CD14-positive monocyte (primary cell): ENCODE results near the gene CLEC2D. TPM values are rescaled to one million over a fixed set of nuclear protein-coding genes. Genes with fewer than 3 reads are reported as not detected.
A peak's percentile ranks its signal among the peaks of the same experiment; 100 is the strongest.

ENCODE experiments used
- DNase-seq, 3 donors: peaks; one replicate each; pipeline ENCODE4 v3.0.0-alpha.2; 2011 to 2022
- H2AFZ ChIP-seq: 2 replicates; pipeline ENCODE4 v1.6.0; 2012; ENCODE audit warnings: mild to moderate bottlenecking, low read depth, low read length, inconsistent platforms; ENCODE audit not compliant: insufficient read depth, poor library complexity, severe bottlenecking
- H3K27ac ChIP-seq, 2 donors: 1 replicate in 1 of 2; 2 replicates in 1 of 2; pipeline ENCODE4 v1.5.1; 2012 to 2013; ENCODE audit warnings: low read length in 2 of 2, control low read depth in 1 of 2, inconsistent platforms in 1 of 2, low read depth in 1 of 2, mild to moderate bottlenecking in 1 of 2
- H3K27me3 ChIP-seq, 2 donors: one replicate each; pipeline versions ENCODE4 v1.6.0 to v1.6.1; 2011 to 2013; ENCODE audit warnings: low read length in 2 of 2; ENCODE audit not compliant: control insufficient read depth in 2 of 2, insufficient read depth in 2 of 2
- H3K36me3 ChIP-seq, 2 donors: replicated peaks in 1 of 2; 1 replicate in 1 of 2; 2 replicates in 1 of 2; pipeline versions ENCODE4 v1.5.1 to v1.6.1; 2012 to 2013; ENCODE audit warnings: low read length in 2 of 2, control low read depth in 1 of 2, inconsistent platforms in 1 of 2, mild to moderate bottlenecking in 1 of 2; ENCODE audit not compliant: insufficient read depth in 2 of 2, control insufficient read depth in 1 of 2
- H3K4me1 ChIP-seq, 2 donors: 1 replicate in 1 of 2; 2 replicates in 1 of 2; pipeline versions ENCODE4 v1.5.1 to v1.6.1; 2012 to 2013; ENCODE audit warnings: low read length in 2 of 2, control low read depth in 1 of 2, inconsistent platforms in 1 of 2, mild to moderate bottlenecking in 1 of 2, moderate library complexity in 1 of 2; ENCODE audit not compliant: insufficient read depth in 2 of 2, control insufficient read depth in 1 of 2
- H3K4me2 ChIP-seq: replicated peaks from 2 replicates; pipeline ENCODE3; 2012; ENCODE audit warnings: low read length, moderate library complexity, mild to moderate bottlenecking; ENCODE audit not compliant: poor library complexity, severe bottlenecking; ENCODE audit errors: extremely low read depth
- H3K4me3 ChIP-seq, 3 experiments: fragments of 200-600 bp in 1 of 3; sonication (generic) in 1 of 3; replicated peaks in 1 of 3; 1 replicate in 2 of 3; 2 replicates in 1 of 3; pipeline ENCODE4 v1.5.1; 2011 to 2013; ENCODE audit warnings: low read length in 3 of 3, mild to moderate bottlenecking in 3 of 3, control low read depth in 2 of 3, low read depth in 2 of 3, inconsistent platforms in 1 of 3, moderate library complexity in 1 of 3
- H3K79me2 ChIP-seq: 2 replicates; pipeline ENCODE4 v1.6.0; 2012; ENCODE audit warnings: mild to moderate bottlenecking, control low read depth, inconsistent platforms, low read length, moderate library complexity; ENCODE audit not compliant: insufficient read depth
- H3K9ac ChIP-seq: 2 replicates; pipeline ENCODE4 v1.6.0; 2017; ENCODE audit warnings: low read length, mild to moderate bottlenecking; ENCODE audit not compliant: insufficient read depth, poor library complexity, severe bottlenecking
- H3K9me3 ChIP-seq, 2 donors: replicated peaks in 1 of 2; 1 replicate in 1 of 2; 2 replicates in 1 of 2; pipeline versions ENCODE4 v1.5.1 to v1.6.1; 2012 to 2013; ENCODE audit warnings: low read length in 2 of 2, control low read depth in 1 of 2; ENCODE audit not compliant: control insufficient read depth in 1 of 2, insufficient read depth in 1 of 2
- H4K20me1 ChIP-seq: 2 replicates; pipeline ENCODE4 v1.6.0; 2012; ENCODE audit warnings: mild to moderate bottlenecking, low read length, control low read depth, moderate library complexity; ENCODE audit not compliant: insufficient read depth
- H3K27ac Mint-ChIP-seq, 7 donors: one replicate each; pipeline ENCODE4 v1.8.0; 2020; ENCODE audit warnings: mild to moderate bottlenecking in 7 of 7, mixed read lengths in 7 of 7, moderate library complexity in 6 of 7, inconsistent platforms in 2 of 7
- H3K27me3 Mint-ChIP-seq, 3 donors: one replicate each; pipeline ENCODE4 v1.8.0; 2021 to 2022; ENCODE audit warnings: low read depth in 3 of 3, mild to moderate bottlenecking in 3 of 3, mixed read lengths in 3 of 3, moderate library complexity in 3 of 3, inconsistent platforms in 1 of 3
- H3K36me3 Mint-ChIP-seq, 2 donors: one replicate each; pipeline ENCODE4 v1.8.0; 2020; ENCODE audit warnings: mixed read lengths in 2 of 2, inconsistent platforms in 1 of 2, mild to moderate bottlenecking in 1 of 2
- H3K4me1 Mint-ChIP-seq: one replicate; pipeline ENCODE4 v1.8.0; 2020; ENCODE audit warnings: mild to moderate bottlenecking, mixed read lengths
- H3K4me3 Mint-ChIP-seq, 2 donors: one replicate each; pipeline ENCODE4 v1.8.0; 2020; ENCODE audit warnings: mild to moderate bottlenecking in 2 of 2, mixed read lengths in 2 of 2, moderate library complexity in 1 of 2
- H3K9me3 Mint-ChIP-seq, 7 donors: one replicate each; pipeline ENCODE4 v1.8.0; 2020 to 2022; ENCODE audit warnings: mixed read lengths in 7 of 7, mild to moderate bottlenecking in 6 of 7, moderate library complexity in 6 of 7, inconsistent platforms in 2 of 7
- WGBS: methylation state at CpG from one replicate; pipeline ENCODE4 v1.1.5; 2013; ENCODE audit warnings: missing lambda C conversion rate; ENCODE audit not compliant: insufficient coverage; 5-methylcytosine and 5-hydroxymethylcytosine counted together
- intact Hi-C, 2 donors: fragments of 100-400 bp; cut with micrococcal nuclease; formaldehyde crosslinking; loops; one replicate each; pipeline versions ENCODE4 v1.15.0 to v1.15.1; 2023
- polyA plus RNA-seq, 3 donors: library from polyadenylated mRNA; depleted of rRNA in 1 of 3; unstranded in 2 of 3; stranded (reverse) in 1 of 3; fragments of 300-500 nt in 2 of 3; fragments of >200 nt in 1 of 3; fragmentation: Illumina TruSeq in 2 of 3; gene quantifications; 1 replicate in 2 of 3; 2 replicates in 1 of 3; pipeline ENCODE4 v1.2.3, GENCODE V29; 2012 to 2021
- small RNA-seq: library from RNA; depleted of rRNA; stranded (forward); fragments of <200 nt; gene quantifications from one replicate; pipeline ENCODE3, GENCODE V24; 2012; ENCODE audit warnings: low read depth; ENCODE audit not compliant: insufficient read length
- TF ChIP-seq, protein P1 (sequence below): fragments of 200-600 bp; IDR thresholded peaks from one replicate; pipeline ENCODE4 v1.8.0; 2022; ENCODE audit warnings: antibody characterized with exemption, mild to moderate bottlenecking

CLEC2D gene
- polyA plus RNA-seq, 3 donors: 2.5 to 26.9 (median 3.9) TPM

DNA sequence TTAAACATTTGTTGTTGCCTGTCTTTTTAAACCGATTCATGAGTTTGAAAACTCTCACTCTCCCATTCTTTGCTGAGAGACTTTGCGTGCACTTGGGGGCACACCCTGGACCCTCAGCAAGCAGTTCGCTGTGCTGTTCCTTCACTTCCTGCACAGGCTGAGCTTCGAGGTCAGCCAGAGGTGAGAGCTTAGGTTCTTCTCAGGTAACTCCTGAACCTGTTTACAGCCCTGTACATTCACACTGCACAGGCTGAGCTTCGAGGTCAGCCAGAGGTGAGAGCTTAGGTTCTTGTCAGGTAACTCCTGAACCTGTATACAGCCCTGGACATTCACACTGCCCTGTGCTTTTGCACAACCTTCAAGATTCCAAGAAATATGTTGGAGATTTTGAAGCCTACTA, 73.1 kb downstream of the CLEC2D start:
- Mint-ChIP-seq H3K27ac (peak overlapping the region in 4 of 7 donors; percentile 28 to 80 (median 52)), H3K27me3 (peaks cover 0 to 1% (median 0%) of the 10 kb centered on the region in 3 donors), H3K4me1 (peaks cover 42% of the 10 kb centered on the region), H3K4me3 (no peak overlapping the region), H3K36me3 (peaks cover 0 to 3% of the 10 kb centered on the region in 2 donors), H3K9me3 (peaks cover 0 to 2% (median 0%) of the 10 kb centered on the region in 7 donors)
- Histone ChIP-seq H3K4me2 (peak overlapping the region; percentile 21), H3K9me3 (no peaks in the 10 kb centered on the region), H3K27me3 (no peaks in the 10 kb centered on the region), H2AFZ (no peak overlapping the region), H3K27ac (no peak overlapping the region), H3K9ac (no peak overlapping the region), H3K4me3 (no peak overlapping the region), H4K20me1 (no peaks in the 10 kb centered on the region), H3K79me2 (peaks cover 6% of the 10 kb centered on the region), H3K36me3 (no peaks in the 10 kb centered on the region), H3K4me1 (peaks cover 30 to 37% of the 10 kb centered on the region in 2 donors)
- no peak for DNase-seq
- intact Hi-C loops: loop anchor here in 1 of 2 donors (10.0 kb wide), 2 partner anchors 182 to 462 kb away; no protein-coding TSS in a partner anchor
- TF ChIP-seq, protein P1, sequence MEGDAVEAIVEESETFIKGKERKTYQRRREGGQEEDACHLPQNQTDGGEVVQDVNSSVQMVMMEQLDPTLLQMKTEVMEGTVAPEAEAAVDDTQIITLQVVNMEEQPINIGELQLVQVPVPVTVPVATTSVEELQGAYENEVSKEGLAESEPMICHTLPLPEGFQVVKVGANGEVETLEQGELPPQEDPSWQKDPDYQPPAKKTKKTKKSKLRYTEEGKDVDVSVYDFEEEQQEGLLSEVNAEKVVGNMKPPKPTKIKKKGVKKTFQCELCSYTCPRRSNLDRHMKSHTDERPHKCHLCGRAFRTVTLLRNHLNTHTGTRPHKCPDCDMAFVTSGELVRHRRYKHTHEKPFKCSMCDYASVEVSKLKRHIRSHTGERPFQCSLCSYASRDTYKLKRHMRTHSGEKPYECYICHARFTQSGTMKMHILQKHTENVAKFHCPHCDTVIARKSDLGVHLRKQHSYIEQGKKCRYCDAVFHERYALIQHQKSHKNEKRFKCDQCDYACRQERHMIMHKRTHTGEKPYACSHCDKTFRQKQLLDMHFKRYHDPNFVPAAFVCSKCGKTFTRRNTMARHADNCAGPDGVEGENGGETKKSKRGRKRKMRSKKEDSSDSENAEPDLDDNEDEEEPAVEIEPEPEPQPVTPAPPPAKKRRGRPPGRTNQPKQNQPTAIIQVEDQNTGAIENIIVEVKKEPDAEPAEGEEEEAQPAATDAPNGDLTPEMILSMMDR: no peak
- WGBS: 64% methylated on average over 4 of the region's 5 CpGs

DNA sequence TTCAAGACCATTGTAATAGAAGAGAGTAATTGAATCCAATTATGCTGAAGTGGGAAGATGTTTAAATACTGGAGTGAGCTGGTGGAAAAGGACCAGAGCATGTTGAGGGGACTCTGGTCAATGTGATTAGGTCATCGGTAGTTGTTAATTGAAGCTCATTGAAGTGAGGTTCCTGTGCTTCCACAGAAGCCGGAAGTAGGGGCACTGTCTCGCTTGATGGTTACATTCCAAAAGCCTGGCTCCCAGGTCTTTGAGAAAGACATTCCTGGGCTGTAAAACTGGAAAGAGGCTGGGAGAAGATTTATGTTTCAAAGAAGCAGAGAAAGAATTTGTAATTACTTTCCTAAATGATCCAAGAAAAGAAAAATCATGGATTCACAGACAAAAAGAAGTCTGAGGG, 75.7 kb downstream of the CLEC2D start:
- H2AFZ ChIP-seq: no peak overlapping the region
- no peak overlapping the region for H3K27ac ChIP-seq
- Mint-ChIP-seq H3K9me3 (no peaks in the 10 kb centered on the region), H3K27me3 (peaks cover 0 to 1% (median 0%) of the 10 kb centered on the region in 3 donors), H3K27ac (peak overlapping the region in 1 of 7 donors; percentile 1), H3K4me3 (no peak overlapping the region), H3K36me3 (no peaks in the 10 kb centered on the region), H3K4me1 (peaks cover 26% of the 10 kb centered on the region)
- H3K4me2 ChIP-seq: no peak overlapping the region
- no peaks in the 10 kb centered on the region for H4K20me1 ChIP-seq
- intact Hi-C loops: loop anchor here (5.0 to 10.0 kb wide), 3 partner anchors 180 to 460 kb away; no protein-coding TSS in a partner anchor
- DNase-seq: no peak
- H3K9ac ChIP-seq: no peak overlapping the region
- WGBS: 100% methylated on average over 1 of the region's 3 CpGs
- peaks cover 6% of the 10 kb centered on the region for H3K79me2 ChIP-seq
- no peaks in the 10 kb centered on the region for H3K36me3 ChIP-seq
- TF ChIP-seq, protein P1: no peak
- no peaks in the 10 kb centered on the region for H3K9me3 ChIP-seq
- peaks cover 18 to 23% of the 10 kb centered on the region in 2 donors for H3K4me1 ChIP-seq
- H3K4me3 ChIP-seq: no peak overlapping the region
- no peaks in the 10 kb centered on the region for H3K27me3 ChIP-seq

Small RNA genes lying within 50 kb of the gene (small RNA-seq; reads per million reads assigned to genes)
- gene AC010186.4: not detected
- not detected for gene RNU6-700P

Other genes starting within 250 kb of the CLEC2D start
- under 1 TPM in 2 of 3 donors, not detected in 1; 0.28 to 0.29 TPM for gene KLRB1, start 61.8 kb upstream of the CLEC2D start, polyA plus RNA-seq
- gene CLECL1, start 63.4 kb downstream of the CLEC2D start, polyA plus RNA-seq: 10 to 100 TPM in 2 of 3 donors, 1 to 10 TPM in 1; 7.6 to 20.6 (median 11.4) TPM
- gene CD69, start 91.2 kb downstream of the CLEC2D start, polyA plus RNA-seq: 10 to 100 TPM in 1 of 3 donors, 1 to 10 TPM in 2; 5.8 to 12.4 (median 6.0) TPM
- gene KLRF1, start 157.8 kb downstream of the CLEC2D start, polyA plus RNA-seq: 1 to 10 TPM in 2 of 3 donors, under 1 TPM in 1; 0.45 to 2.2 (median 1.0) TPM
- gene CLEC2B, start 199.6 kb downstream of the CLEC2D start, polyA plus RNA-seq: 10 to 100 TPM; 52.1 to 80.3 (median 59.4) TPM
- gene KLRF2, start 211.8 kb downstream of the CLEC2D start, polyA plus RNA-seq: not detected